ENCODE data around the gene ISM1.
"Not testable (repeated sequence)": the region's sequence is repeated elsewhere in the genome, so short reads cannot be mapped to it uniquely, and the experiment has no call there.

ISM1 gene

DNA sequence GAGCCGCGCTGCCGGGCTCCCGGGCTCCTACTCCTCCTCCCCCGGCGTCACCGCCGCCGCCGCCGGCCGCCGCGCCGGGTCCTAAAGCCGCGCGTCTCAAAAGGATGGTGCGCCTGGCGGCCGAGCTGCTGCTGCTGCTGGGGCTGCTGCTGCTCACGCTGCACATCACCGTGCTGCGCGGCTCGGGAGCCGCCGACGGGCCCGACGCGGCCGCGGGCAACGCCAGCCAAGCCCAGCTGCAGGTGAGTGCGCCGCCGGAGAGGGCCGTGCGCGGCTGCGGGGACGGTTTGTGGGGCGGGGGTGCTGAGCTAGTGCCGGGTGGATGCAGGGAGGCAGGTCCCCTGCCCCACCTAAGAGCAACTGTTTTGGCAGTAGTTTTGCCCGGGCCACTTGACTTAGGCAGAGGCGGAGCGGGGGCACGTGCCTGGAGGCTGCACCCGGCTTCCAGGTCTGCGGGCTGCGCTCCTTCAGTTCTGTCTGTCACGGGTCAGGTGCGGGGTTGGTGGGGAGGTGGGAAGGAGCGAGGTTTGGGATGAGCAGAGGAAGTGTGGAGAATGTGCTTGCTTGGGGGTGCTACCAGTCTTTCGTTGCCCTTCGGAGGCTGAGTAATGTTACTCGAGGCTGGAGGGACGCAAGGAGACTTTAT lies 722 bp downstream of the ISM1 start:
- peak; percentile 53 for DNase-seq

GRCh38 chr20:13222319-13222716 lies 1.2 kb downstream of the ISM1 start:
- no peak for DNase-seq

DNA sequence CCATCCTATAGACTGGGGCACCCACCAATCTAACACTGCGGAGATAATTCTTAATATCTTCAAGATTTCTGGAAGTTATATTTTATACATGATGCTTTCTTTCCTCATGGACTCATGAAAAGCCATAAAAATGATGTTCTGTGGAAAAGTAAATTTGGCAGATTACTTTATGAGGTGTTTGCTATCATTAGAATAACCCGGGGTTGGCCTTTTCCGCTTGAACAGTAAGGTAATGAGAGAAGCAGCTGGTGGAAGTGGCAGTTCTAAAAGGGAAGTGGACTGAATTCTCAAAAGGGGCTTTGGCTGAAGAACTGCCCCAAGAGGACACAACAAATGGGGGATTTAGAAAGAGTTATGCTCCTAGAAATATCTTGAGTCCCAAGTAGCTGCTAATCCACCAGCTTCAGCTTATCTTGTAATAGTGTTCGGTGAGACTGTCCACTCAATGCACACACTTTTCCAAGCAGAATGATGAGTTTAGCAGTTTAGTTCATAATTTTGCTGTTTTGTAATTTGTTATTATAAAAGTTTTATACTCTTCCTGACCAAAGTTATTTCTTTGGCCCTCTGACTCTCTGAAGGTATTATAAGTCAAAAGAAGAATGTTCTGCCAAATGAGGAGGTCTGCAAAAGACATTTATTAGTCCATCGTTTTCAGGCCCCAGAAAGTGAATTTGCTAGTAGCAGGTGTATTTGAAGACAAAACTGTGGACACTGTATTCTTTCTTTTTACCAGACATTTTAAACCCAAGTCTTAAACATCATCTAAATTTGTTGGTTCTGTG lies 2.9 kb downstream of the ISM1 start:
- DNase-seq: no peak

- no peak for DNase-seq
Measured at GRCh38 chr20:13226367-13226766, 5.3 kb downstream of the ISM1 start.

DNA sequence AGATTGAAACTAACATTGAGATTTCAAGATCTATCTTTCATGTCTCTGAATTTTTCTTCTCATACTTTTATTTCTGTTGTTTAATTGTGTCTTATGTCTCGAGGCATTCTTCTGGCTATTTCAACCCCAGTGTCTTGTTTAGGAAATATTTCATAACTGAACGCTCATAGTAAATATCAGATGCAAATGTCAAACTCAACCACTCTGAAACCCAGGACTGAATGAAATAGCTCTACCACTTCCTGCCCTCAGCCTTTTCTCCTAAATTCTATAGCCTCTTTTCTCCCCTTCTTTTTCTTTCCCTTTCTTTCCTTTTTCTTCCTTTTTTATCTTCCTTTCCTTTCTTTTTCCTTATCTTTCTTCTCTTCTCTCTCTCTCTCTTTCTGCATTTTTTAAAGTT lies 7.7 kb downstream of the ISM1 start:
- no peak for DNase-seq

DNA sequence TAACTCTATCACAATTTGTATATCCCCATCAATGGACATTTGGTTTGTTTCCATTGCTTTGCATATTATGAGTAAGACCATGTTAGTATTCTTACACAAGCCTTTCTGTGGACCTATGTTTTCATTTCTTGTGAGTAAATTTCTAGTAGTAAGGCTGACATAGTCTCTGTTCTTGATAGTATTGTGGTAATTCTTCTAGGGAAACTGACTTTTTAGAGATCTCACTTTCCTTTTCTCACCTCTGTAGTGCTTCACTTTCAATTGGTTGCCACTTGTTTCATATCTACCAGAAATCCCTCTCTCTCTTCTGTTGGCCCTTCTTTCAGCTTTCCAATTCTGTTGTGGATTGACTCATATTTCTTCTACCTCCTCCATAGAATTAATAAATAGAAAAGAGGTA lies 8.5 kb downstream of the ISM1 start:
- no peak for DNase-seq

GRCh38 chr20:13231031-13231752 lies 10.1 kb downstream of the ISM1 start:
- no peak for DNase-seq

DNA sequence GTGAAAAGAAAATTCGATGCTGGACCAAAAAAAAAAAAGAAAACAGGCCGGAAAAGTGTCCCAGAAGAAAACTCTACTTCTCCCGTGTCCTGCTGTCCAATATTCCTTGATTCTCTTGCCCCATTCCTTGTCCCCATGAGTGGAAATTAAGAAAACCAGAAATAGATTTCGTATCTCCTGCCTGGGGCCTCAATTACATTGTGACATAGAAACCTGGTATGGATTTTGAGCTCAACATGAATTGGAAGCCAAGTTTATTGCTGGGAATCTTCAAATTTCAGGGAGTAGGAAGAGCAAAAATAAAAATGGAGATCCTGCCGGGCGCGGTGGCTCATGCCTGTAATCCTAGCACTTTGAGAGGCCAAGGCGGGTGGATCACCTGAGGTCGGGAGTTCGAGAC lies 11.9 kb downstream of the ISM1 start:
- DNase-seq: no peak

DNA sequence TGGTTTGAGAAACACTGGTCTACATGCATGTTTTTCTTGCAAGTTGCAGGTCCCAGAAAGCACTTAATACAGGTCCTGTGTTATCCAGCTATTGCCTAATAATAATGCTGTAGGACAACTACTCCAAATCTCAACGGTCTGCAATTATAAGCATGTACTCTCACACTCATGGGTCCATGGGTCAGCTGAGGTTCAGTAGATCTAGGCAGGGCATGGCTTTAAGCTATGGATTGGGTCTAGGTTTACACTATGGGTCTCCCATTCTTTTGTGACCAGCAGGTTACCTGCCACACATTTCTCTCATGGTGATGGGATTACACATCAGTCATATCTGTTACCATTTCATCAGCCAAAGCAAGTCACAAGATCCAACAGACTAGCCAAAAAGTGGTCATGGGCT lies 13.9 kb downstream of the ISM1 start:
- DNase-seq: no peak

- DNase-seq: not testable (repeated sequence)
Measured at GRCh38 chr20:13236360-13236759, 15.3 kb downstream of the ISM1 start.

GRCh38 chr20:13236990-13237720 lies 16.1 kb downstream of the ISM1 start:
- no peak for DNase-seq

DNA sequence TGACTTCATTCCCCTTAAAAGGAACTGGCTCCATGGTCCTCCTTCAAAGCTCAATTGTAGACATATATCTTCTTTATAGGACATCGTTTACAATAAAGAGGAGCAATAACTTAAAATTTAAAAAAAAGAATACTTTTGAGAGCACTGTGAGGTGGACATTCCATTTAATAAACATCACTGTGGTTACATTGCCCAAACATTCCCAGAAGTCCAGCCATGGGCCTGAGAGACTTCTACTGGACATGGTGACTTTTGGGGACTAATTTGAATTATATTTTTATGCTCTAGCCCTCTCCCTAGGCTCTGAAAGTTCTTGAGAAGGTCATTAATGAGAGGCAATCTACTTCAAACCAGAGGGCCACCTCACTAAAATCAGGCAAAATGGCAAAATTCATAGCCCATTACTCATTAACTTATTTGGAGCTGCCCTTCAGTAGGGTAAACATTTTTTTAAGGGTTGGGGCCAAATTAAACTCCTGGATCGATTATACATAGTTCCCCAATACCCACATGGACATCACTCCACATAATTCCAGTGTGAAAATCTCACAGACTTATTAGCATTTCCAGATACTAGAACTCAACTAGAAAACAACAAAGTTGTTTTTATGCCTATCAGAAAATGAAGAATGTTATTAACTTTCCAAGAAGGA lies 17.1 kb downstream of the ISM1 start:
- no peak for DNase-seq

DNA sequence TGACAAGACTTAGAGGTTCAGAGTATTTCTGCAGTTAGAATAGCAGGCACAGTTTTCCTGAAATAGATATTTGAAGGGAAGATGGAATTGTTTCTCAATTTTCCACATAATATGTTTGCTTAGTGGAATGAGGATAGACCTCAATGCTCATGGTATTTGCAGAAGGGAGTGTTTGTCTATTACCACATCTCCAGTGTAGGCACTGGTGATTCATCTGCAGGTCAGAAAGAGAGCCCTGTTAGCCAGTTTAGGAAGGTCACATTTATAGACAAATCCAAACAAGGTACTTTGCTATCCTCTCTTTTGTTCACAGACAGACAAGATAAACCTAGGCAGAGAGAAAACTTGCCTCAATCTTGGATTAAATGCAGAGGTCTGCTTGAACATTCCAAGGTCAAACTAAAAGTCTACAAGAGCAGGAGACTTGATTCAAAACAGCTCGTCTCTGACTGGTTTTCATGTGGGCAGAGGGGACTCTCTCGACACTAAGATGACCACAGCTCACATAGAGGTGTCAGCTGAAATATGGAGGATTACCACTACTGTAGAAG lies 22.8 kb downstream of the ISM1 start:
- DNase-seq: no peak

DNA sequence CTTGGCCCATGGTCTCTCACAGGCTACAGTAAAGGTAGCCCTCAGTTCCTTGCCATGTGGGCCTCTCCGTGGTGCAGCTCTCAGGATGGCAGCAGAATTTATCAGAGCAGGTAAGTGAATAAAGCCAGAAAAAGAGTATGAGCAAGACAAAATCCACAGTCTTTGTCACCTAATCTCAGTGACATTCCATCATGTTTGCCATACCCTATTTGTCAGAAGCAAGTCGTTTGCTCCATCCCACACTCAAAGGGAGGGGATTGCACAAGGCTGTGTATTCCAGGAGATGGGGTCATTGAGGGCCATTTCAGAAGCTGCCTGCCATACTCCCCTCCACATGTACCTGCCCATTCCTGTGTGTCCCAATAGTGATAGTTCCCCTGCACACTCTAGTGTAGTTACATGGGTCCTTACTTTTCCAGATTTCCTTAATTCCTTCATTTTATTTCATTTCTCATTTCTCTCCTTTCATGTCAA lies 24.2 kb downstream of the ISM1 start:
- DNase-seq: no peak

GRCh38 chr20:13249118-13249797 lies 28.2 kb downstream of the ISM1 start:
- no peak for DNase-seq

DNA sequence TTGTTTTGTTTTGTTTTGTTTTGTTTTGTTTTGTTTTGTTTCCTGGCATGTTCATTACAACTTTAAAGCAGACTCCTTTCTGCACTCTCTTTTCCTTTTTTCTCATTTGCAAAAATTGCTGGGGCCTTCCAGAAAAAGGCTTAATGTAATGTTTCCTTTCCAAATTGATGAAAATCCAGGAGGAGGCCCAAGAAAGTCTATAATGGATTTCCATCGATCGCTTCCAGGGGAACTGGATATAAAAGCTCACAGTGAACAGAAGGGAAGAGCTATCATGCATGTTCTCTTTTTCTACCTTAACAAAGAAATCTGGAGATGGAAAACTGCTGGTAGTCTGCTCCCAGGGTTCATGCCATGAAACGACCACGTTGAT lies 28.7 kb downstream of the ISM1 start:
- no peak for DNase-seq

DNA sequence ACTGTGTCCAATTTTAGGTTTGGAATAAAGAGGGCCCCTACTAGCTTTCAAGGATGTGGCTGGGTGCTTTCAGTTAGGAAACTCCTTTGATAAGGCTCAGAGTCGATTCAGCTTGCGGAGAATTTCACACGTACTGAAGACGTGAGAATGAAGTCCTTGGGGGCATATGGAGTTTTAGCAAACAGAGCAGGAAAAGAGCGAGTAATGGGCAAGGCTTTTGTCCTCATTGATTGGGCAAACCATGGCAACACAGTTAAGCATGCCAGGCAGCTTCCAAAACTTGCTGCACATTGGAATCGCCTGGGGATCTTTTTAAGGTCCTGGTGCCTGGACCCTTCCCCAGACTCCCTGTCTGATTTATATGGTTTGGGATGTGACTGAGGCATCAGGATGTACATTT lies 29.2 kb downstream of the ISM1 start:
- DNase-seq: no peak

GRCh38 chr20:13251106-13251903 lies 30.2 kb downstream of the ISM1 start:
- no peak for DNase-seq

DNA sequence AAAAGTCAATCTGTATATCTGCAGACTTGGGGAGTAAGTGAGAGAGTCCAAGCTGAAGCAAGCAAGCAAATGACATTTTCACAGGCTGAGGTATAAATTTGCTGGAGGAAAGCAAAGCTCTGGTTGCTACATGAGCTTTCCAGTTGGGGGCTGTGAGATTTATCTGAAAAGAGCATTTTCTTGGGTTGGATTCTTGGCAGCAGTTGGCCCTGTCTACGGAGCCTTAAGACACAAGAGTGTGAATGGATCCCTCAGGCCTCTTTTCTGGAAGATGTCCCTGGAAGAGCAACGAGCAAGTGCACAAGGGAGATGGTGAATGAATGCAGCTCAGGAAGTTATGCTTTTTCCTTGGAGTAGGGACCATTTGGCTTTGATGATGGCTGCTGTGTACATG lies 30.8 kb downstream of the ISM1 start:
- DNase-seq: no peak

- no peak for DNase-seq
Measured at GRCh38 chr20:13255356-13255755, 34.3 kb downstream of the ISM1 start.

DNA sequence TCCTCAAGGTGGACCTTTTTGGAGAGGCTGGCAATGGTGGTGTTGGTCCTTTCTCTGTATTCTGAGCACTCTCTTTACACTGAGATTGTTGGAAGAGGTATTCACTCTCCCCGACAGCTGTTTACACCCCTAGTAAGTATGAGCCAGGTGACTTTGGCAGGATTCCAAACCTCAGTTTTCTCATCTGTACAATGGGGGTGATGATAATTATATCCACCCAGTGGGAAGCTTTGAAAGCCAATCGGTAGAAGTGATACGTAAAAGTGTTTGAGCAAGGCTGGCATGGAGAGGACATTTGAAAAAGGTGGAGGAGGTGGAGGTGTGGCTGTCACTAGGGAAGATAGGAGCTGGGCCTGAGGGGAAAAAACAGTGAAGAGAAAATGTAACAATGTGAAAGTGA lies 35.5 kb downstream of the ISM1 start:
- no peak for DNase-seq
